ENCODE data around the gene RNPEPL1.

The RNPEPL1 gene

GRCh38 chr2:240578488-240578887, 10.2 kb downstream of the RNPEPL1 start:
- DNase-seq = no peak

GRCh38 chr2:240579071-240579762, 10.9 kb downstream of the RNPEPL1 start:
- no peak for DNase-seq

GRCh38 chr2:240579771-240580614, 11.7 kb downstream of the RNPEPL1 start:
- no peak for DNase-seq

GRCh38 chr2:240581811-240582210, 13.5 kb downstream of the RNPEPL1 start:
- DNase-seq = no peak

GRCh38 chr2:240582781-240583180, 14.5 kb downstream of the RNPEPL1 start:
- DNase-seq = no peak

GRCh38 chr2:240583774-240584173, 15.5 kb downstream of the RNPEPL1 start:
- DNase-seq = no peak

- DNase-seq = peak; percentile 43
Measured at GRCh38 chr2:240584486-240585031, 16.3 kb downstream of the RNPEPL1 start.

- no peak for DNase-seq
Measured at GRCh38 chr2:240585101-240585500, 16.8 kb downstream of the RNPEPL1 start.

- no peak for DNase-seq
Measured at GRCh38 chr2:240585681-240586197, 17.5 kb downstream of the RNPEPL1 start.

GRCh38 chr2:240586198-240586918, 18.1 kb downstream of the RNPEPL1 start, which contains the start of gene CAPN10:
Gene CAPN10, plus strand, starts transcription at chr2:240586734. Its CDS starts 178 bp downstream, at chr2:240586912.
- DNase-seq = peak; percentile 95

GRCh38 chr2:240586919-240587800, 18.9 kb downstream of the RNPEPL1 start:
- peak; percentile 31 for DNase-seq

GRCh38 chr2:240588006-240588655, 19.8 kb downstream of the RNPEPL1 start:
- no peak for DNase-seq

GRCh38 chr2:240588669-240589068, 20.4 kb downstream of the RNPEPL1 start:
- no peak for DNase-seq

- DNase-seq = no peak
Measured at GRCh38 chr2:240589375-240589774, 21.1 kb downstream of the RNPEPL1 start.

GRCh38 chr2:240589850-240590525, 21.7 kb downstream of the RNPEPL1 start:
- DNase-seq = no peak

GRCh38 chr2:240590681-240591111, 22.4 kb downstream of the RNPEPL1 start:
- no peak for DNase-seq

GRCh38 chr2:240591226-240591625, 22.9 kb downstream of the RNPEPL1 start:
- no peak for DNase-seq

- no peak for DNase-seq
Measured at GRCh38 chr2:240591784-240592183, 23.5 kb downstream of the RNPEPL1 start.

- DNase-seq = no peak
Measured at GRCh38 chr2:240593026-240593702, 24.9 kb downstream of the RNPEPL1 start.

Data from NCI-H526 treated with DMSO at 0.1 percent for 48 hours (cell line).